HG02885 (cell line): ENCODE results near the gene SOBP.
"Not testable (repeated sequence)": the region's sequence is repeated elsewhere in the genome, so short reads cannot be mapped to it uniquely, and the experiment has no call there.

Experiments
- ATAC-seq: cut with Tn5 transposase; IDR thresholded peaks from one replicate; pipeline ENCODE4 v1.9.1; 2021; ENCODE audit warnings: mild to moderate bottlenecking; ENCODE audit not compliant: unreplicated experiment, poor library complexity

Gene SOBP

GRCh38 chr6:107489636-107490565 lies at the start of gene SOBP:
TSS of gene SOBP (plus strand) at chr6:107490117. CDS start at chr6:107490617, 500 bp downstream.
- ATAC-seq = peak; percentile 51

GRCh38 chr6:107440936-107441335 lies 49.0 kb upstream of the SOBP start:
- no peak for ATAC-seq

- ATAC-seq = no peak
Measured at GRCh38 chr6:107441682-107442081, 48.2 kb upstream of the SOBP start.

GRCh38 chr6:107442938-107443607 lies 46.8 kb upstream of the SOBP start:
- ATAC-seq = no peak

- ATAC-seq = no peak
Measured at GRCh38 chr6:107443608-107444267, 46.2 kb upstream of the SOBP start.

- no peak for ATAC-seq
Measured at GRCh38 chr6:107444277-107444676, 45.6 kb upstream of the SOBP start.

- ATAC-seq = no peak
Measured at GRCh38 chr6:107447663-107448216, 42.2 kb upstream of the SOBP start.

- no peak for ATAC-seq
Measured at GRCh38 chr6:107448776-107449175, 41.1 kb upstream of the SOBP start.

- peak; percentile 32 for ATAC-seq
Measured at GRCh38 chr6:107458672-107459282, 31.1 kb upstream of the SOBP start.

- peak; percentile 91 for ATAC-seq
Measured at GRCh38 chr6:107459283-107460082, 30.4 kb upstream of the SOBP start, which contains the start of gene PDSS2. TSS of gene PDSS2 (minus strand) at chr6:107459564. CDS start at chr6:107459285, 279 bp downstream.

- no peak for ATAC-seq
Measured at GRCh38 chr6:107460083-107460631, 29.8 kb upstream of the SOBP start.

GRCh38 chr6:107466062-107466461 lies 23.9 kb upstream of the SOBP start:
- no peak for ATAC-seq

GRCh38 chr6:107470364-107470763 lies 19.6 kb upstream of the SOBP start:
- no peak for ATAC-seq

- ATAC-seq = no peak
Measured at GRCh38 chr6:107473660-107474059, 16.3 kb upstream of the SOBP start.

GRCh38 chr6:107475360-107475759 lies 14.6 kb upstream of the SOBP start:
- ATAC-seq = not testable (repeated sequence)

GRCh38 chr6:107475826-107476225 lies 14.1 kb upstream of the SOBP start:
- not testable (repeated sequence) for ATAC-seq

GRCh38 chr6:107479089-107479690 lies 10.7 kb upstream of the SOBP start:
- ATAC-seq = no peak

GRCh38 chr6:107485157-107485556 lies 4.8 kb upstream of the SOBP start:
- no peak for ATAC-seq
